CD8-positive, alpha-beta memory T cell (primary cell): Measurements from ENCODE around the gene ALDH1A3. TPM values are rescaled to one million over a fixed set of nuclear protein-coding genes. Genes with fewer than 3 reads are reported as not detected.

ENCODE experiments used
- CTCF ChIA-PET: fragments of 350-600 bp; sonication (Branson Sonifier 250); formaldehyde crosslinking; loops from one replicate; lab custom pipeline; 2021; ENCODE audit warnings: antibody characterized with exemption; lab: Charles Lee
- POLR2A ChIA-PET: fragments of 350-600 bp; sonication (Branson Sonifier 250); formaldehyde crosslinking; loops from one replicate; lab custom pipeline; 2021; ENCODE audit warnings: antibody characterized with exemption; lab: Charles Lee
- DNase-seq, 5 donors: peaks; one replicate each; pipeline versions ENCODE4 v3.0.0 to v3.0.0-alpha.2; 2020 to 2022; ENCODE audit warnings: mixed read lengths in 1 of 5
- H3K27ac ChIP-seq: one replicate; pipeline ENCODE4 v1.7.0; 2013; ENCODE audit warnings: low read depth, mild to moderate bottlenecking, low read length, moderate library complexity
- H3K27me3 ChIP-seq: 2 replicates; pipeline ENCODE4 v1.7.0; 2013; ENCODE audit warnings: low read length, mild to moderate bottlenecking; ENCODE audit not compliant: insufficient read depth, poor library complexity, severe bottlenecking
- H3K36me3 ChIP-seq: 2 replicates; pipeline ENCODE4 v1.7.0; 2013; ENCODE audit warnings: mild to moderate bottlenecking, low read length, moderate library complexity; ENCODE audit not compliant: insufficient read depth
- H3K4me1 ChIP-seq: 2 replicates; pipeline ENCODE4 v1.7.0; 2013; ENCODE audit warnings: mild to moderate bottlenecking, low read length, moderate library complexity; ENCODE audit not compliant: insufficient read depth
- H3K4me3 ChIP-seq: 2 replicates; pipeline ENCODE4 v1.7.0; 2013; ENCODE audit warnings: mild to moderate bottlenecking, low read length
- H3K9me3 ChIP-seq: 2 replicates; pipeline ENCODE4 v1.7.0; 2013; ENCODE audit warnings: mild to moderate bottlenecking, low read length
- H3K27ac Mint-ChIP-seq, 8 donors: one replicate each; pipeline ENCODE4 v1.8.0; 2020 to 2021; ENCODE audit warnings: mixed read lengths in 8 of 8, mild to moderate bottlenecking in 6 of 8, inconsistent platforms in 3 of 8, moderate library complexity in 3 of 8
- H3K27me3 Mint-ChIP-seq, 2 donors: one replicate each; pipeline ENCODE4 v1.8.0; 2020 to 2021; ENCODE audit warnings: mixed read lengths in 2 of 2, mild to moderate bottlenecking in 1 of 2, moderate library complexity in 1 of 2
- H3K36me3 Mint-ChIP-seq, 3 donors: one replicate each; pipeline ENCODE4 v1.8.0; 2020 to 2021; ENCODE audit warnings: mixed read lengths in 3 of 3, inconsistent platforms in 1 of 3, mild to moderate bottlenecking in 1 of 3
- H3K4me1 Mint-ChIP-seq, 3 donors: one replicate each; pipeline ENCODE4 v1.8.0; 2020 to 2021; ENCODE audit warnings: mixed read lengths in 3 of 3, inconsistent platforms in 1 of 3, mild to moderate bottlenecking in 1 of 3
- H3K4me3 Mint-ChIP-seq, 7 donors: one replicate each; pipeline ENCODE4 v1.8.0; 2020 to 2021; ENCODE audit warnings: mixed read lengths in 7 of 7, mild to moderate bottlenecking in 6 of 7, moderate library complexity in 4 of 7, inconsistent platforms in 2 of 7
- H3K9me3 Mint-ChIP-seq, 5 donors: one replicate each; pipeline ENCODE4 v1.8.0; 2020 to 2022; ENCODE audit warnings: mixed read lengths in 5 of 5, mild to moderate bottlenecking in 3 of 5, moderate library complexity in 2 of 5, inconsistent platforms in 1 of 5
- polyA plus RNA-seq: library from polyadenylated mRNA; unstranded; fragments of 300-500 nt; fragmentation: Illumina TruSeq; gene quantifications from one replicate; pipeline ENCODE4 v1.2.3, GENCODE V29; 2021
- total RNA-seq, 2 experiments: library from RNA; stranded (reverse); gene quantifications; one replicate each; pipeline ENCODE4 v1.2.3, GENCODE V29; 2021

The ALDH1A3 gene
- total and polyA plus RNA-seq, 3 experiments from 2014 or later, result not detected

DNA sequence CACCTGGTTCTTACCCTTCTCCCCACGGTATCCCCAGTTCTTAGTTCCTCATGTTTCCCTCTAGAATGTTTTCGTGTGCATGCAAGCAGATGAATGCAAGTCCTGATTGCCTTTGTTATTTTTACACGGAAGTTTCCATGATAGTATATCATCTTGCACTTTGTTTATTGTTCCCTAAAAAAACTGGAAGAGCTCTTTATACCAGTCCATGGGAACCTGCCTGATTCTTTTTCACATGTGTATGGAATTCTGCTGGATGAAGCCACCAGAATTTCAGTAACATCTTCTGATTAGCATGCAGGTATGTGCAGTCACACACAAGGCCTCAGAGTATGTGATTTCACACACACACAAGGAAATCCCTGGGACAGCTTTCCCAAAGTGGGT is 23.5 kb downstream of the ALDH1A3 start:
- Mint-ChIP-seq H3K27me3 (peaks cover 1 to 23% of the 10 kb centered on the region in 2 donors), H3K4me3 (no peak overlapping the region)
- POLR2A ChIA-PET, result no interaction called here

DNA sequence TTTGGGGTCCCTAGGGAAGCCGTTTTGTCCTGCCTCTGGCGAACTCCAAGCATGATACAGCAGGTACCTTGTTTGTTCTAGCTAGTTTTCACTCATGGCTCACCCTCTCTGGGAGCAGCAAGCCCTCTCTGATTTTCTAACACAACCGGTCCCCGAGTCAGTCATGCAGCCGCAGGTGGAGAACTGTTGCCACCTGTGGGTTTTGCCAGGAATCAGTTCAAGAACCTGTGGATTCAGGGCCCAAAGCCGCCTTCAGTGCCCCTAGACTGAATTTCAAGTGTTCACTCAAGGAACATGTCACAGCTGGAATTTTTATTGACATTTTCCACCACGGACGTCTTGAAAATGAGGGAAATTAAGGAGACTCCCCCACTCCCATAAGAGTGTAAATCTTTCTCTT is 26.2 kb downstream of the ALDH1A3 start:
- ChIA-PET CTCF (interaction anchor here (1.2 to 1.3 kb wide), 2 partner anchors 11 to 33 kb away, joined by 4 read pairs; no protein-coding TSS in a partner anchor), POLR2A (no interaction called here)
- H3K36me3 Mint-ChIP-seq, result no peaks in the 10 kb centered on the region
- Histone ChIP-seq H3K27me3 (no peaks in the 10 kb centered on the region), H3K4me1 (no peaks in the 10 kb centered on the region), H3K4me3 (no peak overlapping the region), H3K36me3 (no peaks in the 10 kb centered on the region), H3K27ac (no peak overlapping the region), H3K9me3 (no peaks in the 10 kb centered on the region)
- no peaks in the 10 kb centered on the region for H3K4me1 Mint-ChIP-seq
- no peak for DNase-seq
- no peak overlapping the region for H3K4me3 Mint-ChIP-seq
- peaks cover 2 to 20% of the 10 kb centered on the region in 2 donors for H3K27me3 Mint-ChIP-seq
- no peak overlapping the region for H3K27ac Mint-ChIP-seq
- H3K9me3 Mint-ChIP-seq, result no peaks in the 10 kb centered on the region

More for the DNA sequence above, 23.5 kb downstream of the ALDH1A3 start:
- H3K36me3 Mint-ChIP-seq, result no peaks in the 10 kb centered on the region
- no peaks in the 10 kb centered on the region for H3K9me3 Mint-ChIP-seq
- H3K36me3 ChIP-seq, result no peaks in the 10 kb centered on the region
- H3K27ac ChIP-seq, result no peak overlapping the region
- H3K4me1 ChIP-seq, result no peaks in the 10 kb centered on the region
- H3K4me1 Mint-ChIP-seq, result no peaks in the 10 kb centered on the region
- no peaks in the 10 kb centered on the region for H3K9me3 ChIP-seq
- DNase-seq, result no peak
- no peak overlapping the region for H3K27ac Mint-ChIP-seq
- CTCF ChIA-PET, result no interaction called here
- no peaks in the 10 kb centered on the region for H3K27me3 ChIP-seq
- H3K4me3 ChIP-seq, result no peak overlapping the region

DNA sequence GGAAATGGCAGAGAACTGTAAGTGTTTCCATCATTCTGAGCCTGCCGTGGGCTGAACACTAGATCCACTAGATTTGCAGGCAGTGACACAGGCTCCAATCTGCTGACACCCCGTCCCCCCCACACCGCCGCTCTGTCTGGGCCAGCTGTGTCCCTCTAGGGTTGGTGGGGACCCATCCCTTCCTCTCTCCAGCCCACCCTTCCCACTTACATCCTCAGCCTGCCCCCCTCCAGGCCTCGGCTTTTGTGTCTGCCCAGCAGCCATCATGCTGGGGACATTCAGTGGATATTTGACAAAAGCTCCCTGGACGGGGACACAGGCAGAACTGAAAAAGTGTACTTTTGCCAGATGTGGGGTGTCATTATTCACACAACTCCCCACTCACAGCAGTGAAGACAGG is 28.8 kb downstream of the ALDH1A3 start:
- Histone ChIP-seq H3K27ac (no peak overlapping the region), H3K4me3 (no peak overlapping the region), H3K27me3 (no peaks in the 10 kb centered on the region), H3K36me3 (no peaks in the 10 kb centered on the region), H3K9me3 (no peaks in the 10 kb centered on the region), H3K4me1 (no peaks in the 10 kb centered on the region)
- H3K4me1 Mint-ChIP-seq, result no peaks in the 10 kb centered on the region
- H3K4me3 Mint-ChIP-seq, result no peak overlapping the region
- peaks cover 4 to 37% of the 10 kb centered on the region in 2 donors for H3K27me3 Mint-ChIP-seq
- DNase-seq, result no peak
- ChIA-PET CTCF (no interaction called here), POLR2A (no interaction called here)
- H3K9me3 Mint-ChIP-seq, result no peaks in the 10 kb centered on the region
- no peak overlapping the region for H3K27ac Mint-ChIP-seq
- H3K36me3 Mint-ChIP-seq, result no peaks in the 10 kb centered on the region

DNA sequence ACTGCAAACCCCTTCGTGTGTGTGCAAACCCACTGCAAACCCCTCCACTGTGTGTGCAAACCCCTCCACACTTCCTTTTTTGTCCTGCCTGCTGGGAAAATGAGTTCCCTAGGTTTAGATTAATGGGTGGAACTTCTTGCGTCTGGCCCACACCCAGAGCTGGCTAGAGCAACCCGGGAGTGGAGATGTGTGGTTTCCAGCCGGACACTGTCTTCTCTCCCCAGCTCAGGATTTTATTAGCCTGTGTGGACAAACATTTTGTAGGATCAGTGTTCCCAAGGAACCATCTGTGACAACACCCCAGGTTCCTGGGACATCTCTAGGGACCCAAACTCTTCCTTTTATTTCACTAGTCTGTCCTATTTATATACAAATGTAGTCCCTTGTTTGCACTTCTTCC is 29.9 kb downstream of the ALDH1A3 start:
- ChIA-PET CTCF (interaction anchor here (0.9 kb wide), 1 partner anchor 9 kb away, joined by 3 read pairs; no protein-coding TSS in a partner anchor), POLR2A (no interaction called here)
- Histone ChIP-seq H3K27ac (no peak overlapping the region), H3K36me3 (no peaks in the 10 kb centered on the region), H3K9me3 (no peaks in the 10 kb centered on the region), H3K4me3 (no peak overlapping the region), H3K4me1 (no peaks in the 10 kb centered on the region), H3K27me3 (no peaks in the 10 kb centered on the region)
- Mint-ChIP-seq H3K36me3 (no peaks in the 10 kb centered on the region), H3K4me1 (no peaks in the 10 kb centered on the region), H3K27me3 (peaks cover 12 to 46% of the 10 kb centered on the region in 2 donors), H3K9me3 (no peaks in the 10 kb centered on the region), H3K27ac (no peak overlapping the region), H3K4me3 (no peak overlapping the region)
- no peak for DNase-seq

DNA sequence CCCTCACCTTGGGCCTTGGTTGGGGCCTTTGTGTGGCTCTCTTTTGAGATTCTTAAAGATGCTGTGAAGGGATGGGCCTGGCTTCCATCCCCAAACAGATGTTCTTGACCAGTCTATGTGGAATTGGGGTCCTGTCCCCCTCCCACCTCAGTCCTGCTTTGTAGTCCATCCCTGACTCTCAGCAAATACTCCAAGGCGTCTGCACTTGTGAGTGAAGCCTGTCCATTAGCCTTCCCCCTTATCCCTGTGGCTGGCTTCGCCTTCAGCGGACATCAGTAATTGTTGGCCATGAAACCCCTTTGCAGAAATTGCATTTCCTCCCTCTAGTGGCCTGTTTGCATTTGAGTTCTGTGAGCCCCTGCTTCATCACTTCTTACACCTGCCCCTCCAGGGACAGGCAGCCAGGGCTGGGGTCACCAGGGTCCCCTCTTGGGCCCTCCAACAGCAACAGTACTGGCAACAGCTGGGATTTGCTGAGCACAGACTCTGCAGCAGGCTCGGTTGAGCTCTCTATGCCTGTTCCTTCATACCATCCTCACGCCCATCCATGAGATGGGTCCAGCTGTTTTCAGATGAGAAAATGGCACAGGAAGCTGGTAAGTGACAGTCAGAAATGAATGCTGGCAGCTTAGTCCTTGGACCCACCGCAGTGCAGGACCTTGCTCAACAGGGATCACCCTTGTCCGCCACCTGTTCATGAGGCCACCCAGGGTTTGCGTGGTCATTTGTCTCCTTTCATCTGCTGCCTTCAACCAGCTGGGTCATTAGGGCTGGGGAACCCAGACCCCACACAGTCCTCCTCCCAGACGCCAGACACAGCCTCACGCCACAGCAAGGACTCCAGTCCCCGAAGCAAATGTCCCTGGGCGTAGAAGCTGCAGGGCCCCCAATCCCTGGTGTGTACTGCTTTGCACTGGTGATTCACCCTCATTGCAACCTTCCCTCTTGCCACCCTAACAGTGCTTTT is 30.6 kb downstream of the ALDH1A3 start:
- H3K4me1 ChIP-seq, result no peaks in the 10 kb centered on the region
- H3K27ac Mint-ChIP-seq, result no peak overlapping the region
- H3K27me3 Mint-ChIP-seq, result peaks cover 13 to 51% of the 10 kb centered on the region in 2 donors
- no peaks in the 10 kb centered on the region for H3K9me3 Mint-ChIP-seq
- POLR2A ChIA-PET, result no interaction called here
- H3K9me3 ChIP-seq, result no peaks in the 10 kb centered on the region
- CTCF ChIA-PET, result interaction anchor here (0.9 kb wide), 1 partner anchor 8 kb away, joined by 3 read pairs; no protein-coding TSS in a partner anchor
- no peak overlapping the region for H3K27ac ChIP-seq
- no peaks in the 10 kb centered on the region for H3K36me3 Mint-ChIP-seq
- no peaks in the 10 kb centered on the region for H3K36me3 ChIP-seq
- no peak overlapping the region for H3K4me3 Mint-ChIP-seq
- DNase-seq, result no peak
- H3K4me1 Mint-ChIP-seq, result no peaks in the 10 kb centered on the region
- no peak overlapping the region for H3K4me3 ChIP-seq
- no peaks in the 10 kb centered on the region for H3K27me3 ChIP-seq

DNA sequence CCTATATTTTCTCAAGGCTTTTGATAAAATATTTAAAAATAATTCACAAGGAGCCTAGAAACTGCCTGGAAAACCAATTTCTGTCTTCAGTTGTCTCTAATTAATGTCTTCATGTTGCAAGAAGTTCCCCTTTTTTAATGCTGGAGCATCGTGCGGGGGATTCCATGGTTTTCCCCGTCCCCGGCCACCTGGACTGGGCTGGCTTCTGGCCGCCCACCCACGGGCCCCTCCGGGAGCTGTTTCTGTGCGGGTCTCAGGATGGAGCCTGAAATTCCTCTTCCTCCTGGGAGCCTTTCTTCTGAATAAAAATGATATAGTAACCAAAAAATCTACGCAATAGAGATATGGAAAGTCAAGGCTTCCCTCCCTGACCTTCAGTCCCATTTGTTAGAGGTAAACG is 31.5 kb downstream of the ALDH1A3 start:
- Mint-ChIP-seq H3K9me3 (no peaks in the 10 kb centered on the region), H3K4me3 (no peak overlapping the region), H3K27me3 (peaks cover 17 to 54% of the 10 kb centered on the region in 2 donors), H3K36me3 (no peaks in the 10 kb centered on the region), H3K27ac (no peak overlapping the region), H3K4me1 (no peaks in the 10 kb centered on the region)
- no peaks in the 10 kb centered on the region for H3K4me1 ChIP-seq
- H3K27me3 ChIP-seq, result no peaks in the 10 kb centered on the region
- no peaks in the 10 kb centered on the region for H3K9me3 ChIP-seq
- ChIA-PET POLR2A (no interaction called here), CTCF (no interaction called here)
- H3K36me3 ChIP-seq, result no peaks in the 10 kb centered on the region
- H3K4me3 ChIP-seq, result no peak overlapping the region
- H3K27ac ChIP-seq, result no peak overlapping the region
- no peak for DNase-seq

DNA sequence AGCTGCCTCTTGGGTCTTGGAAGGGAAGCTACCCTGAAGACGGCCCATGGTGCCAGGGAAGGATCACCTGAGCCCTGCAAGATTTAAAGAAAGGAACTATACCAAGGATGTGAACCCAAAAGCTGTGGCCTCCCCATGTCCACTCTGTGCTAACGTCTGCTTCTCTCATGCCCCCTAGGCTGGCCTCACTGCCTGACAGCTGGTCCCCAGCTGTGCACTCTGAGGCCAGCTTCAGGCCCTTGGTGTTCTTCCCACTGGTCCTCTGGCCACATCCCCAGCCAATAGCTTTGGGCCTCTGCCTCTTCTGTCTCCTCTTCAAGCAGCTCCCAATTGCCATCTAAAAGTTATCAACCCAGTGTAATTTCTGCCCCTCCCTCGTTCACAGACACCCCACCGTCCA is 34.3 kb downstream of the ALDH1A3 start:
- peaks cover 9% of the 10 kb centered on the region for H3K27me3 ChIP-seq
- no peak overlapping the region for H3K4me3 ChIP-seq
- no peaks in the 10 kb centered on the region for H3K36me3 ChIP-seq
- H3K4me1 ChIP-seq, result peaks cover 4% of the 10 kb centered on the region
- H3K9me3 Mint-ChIP-seq, result no peaks in the 10 kb centered on the region
- H3K27me3 Mint-ChIP-seq, result peaks cover 36 to 70% of the 10 kb centered on the region in 2 donors
- no peak overlapping the region for H3K4me3 Mint-ChIP-seq
- ChIA-PET POLR2A (no interaction called here), CTCF (no interaction called here)
- no peaks in the 10 kb centered on the region for H3K36me3 Mint-ChIP-seq
- H3K9me3 ChIP-seq, result no peaks in the 10 kb centered on the region
- peaks cover 8 to 10% (median 9%) of the 10 kb centered on the region in 3 donors for H3K4me1 Mint-ChIP-seq
- no peak overlapping the region for H3K27ac ChIP-seq
- no peak for DNase-seq
- no peak overlapping the region for H3K27ac Mint-ChIP-seq

DNA sequence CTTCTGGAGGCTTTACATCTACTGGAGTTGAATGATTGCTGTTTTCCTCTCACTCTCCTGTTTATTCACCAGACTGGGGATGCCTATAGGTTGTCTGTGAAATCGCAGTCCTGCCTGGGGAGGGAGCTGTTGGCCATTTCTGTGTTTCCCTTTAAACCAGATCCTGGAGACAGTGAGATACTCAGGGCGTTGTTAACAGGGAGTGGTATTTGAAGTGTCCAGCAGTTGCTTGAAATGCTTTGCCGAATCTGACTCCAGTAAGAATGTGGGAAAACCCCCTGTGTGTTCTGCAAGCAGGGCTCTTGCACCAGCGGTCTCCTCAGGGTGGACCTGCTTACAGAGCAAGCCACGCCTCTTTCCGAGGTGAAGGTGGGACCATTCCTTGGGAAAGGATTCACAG is 35.2 kb downstream of the ALDH1A3 start:
- Histone ChIP-seq H3K4me1 (peaks cover 4% of the 10 kb centered on the region), H3K36me3 (no peaks in the 10 kb centered on the region), H3K9me3 (no peaks in the 10 kb centered on the region), H3K4me3 (no peak overlapping the region), H3K27ac (no peak overlapping the region), H3K27me3 (peaks cover 10% of the 10 kb centered on the region)
- H3K36me3 Mint-ChIP-seq, result no peaks in the 10 kb centered on the region
- ChIA-PET POLR2A (no interaction called here), CTCF (interaction anchor here (4.7 kb wide), 1 partner anchor 93 kb away, joined by 34 read pairs; no protein-coding TSS in a partner anchor)
- peaks cover 8 to 12% (median 9%) of the 10 kb centered on the region in 3 donors for H3K4me1 Mint-ChIP-seq
- H3K4me3 Mint-ChIP-seq, result no peak overlapping the region
- peaks cover 34 to 67% of the 10 kb centered on the region in 2 donors for H3K27me3 Mint-ChIP-seq
- H3K9me3 Mint-ChIP-seq, result no peaks in the 10 kb centered on the region
- no peak overlapping the region for H3K27ac Mint-ChIP-seq
- no peak for DNase-seq
